ENCODE measurements around the gene C7.

C7 gene

DNA sequence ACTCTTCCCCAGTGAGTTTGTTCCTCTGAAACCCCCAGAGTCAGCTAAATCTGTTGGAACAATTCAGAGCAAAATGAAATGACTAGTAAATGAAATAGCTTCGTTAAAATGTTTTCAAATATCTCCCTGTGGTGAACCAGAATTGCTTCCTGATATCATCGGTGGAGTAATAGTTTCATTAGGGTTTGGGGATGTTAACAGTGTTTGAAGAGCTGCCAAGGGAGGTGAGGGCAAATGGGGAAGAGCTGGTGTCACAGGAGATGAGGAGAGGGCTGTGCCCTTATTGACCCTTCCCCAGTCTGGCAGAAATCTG, 4.3 kb upstream of the C7 start:
- TF ChIP-seq, protein P1, sequence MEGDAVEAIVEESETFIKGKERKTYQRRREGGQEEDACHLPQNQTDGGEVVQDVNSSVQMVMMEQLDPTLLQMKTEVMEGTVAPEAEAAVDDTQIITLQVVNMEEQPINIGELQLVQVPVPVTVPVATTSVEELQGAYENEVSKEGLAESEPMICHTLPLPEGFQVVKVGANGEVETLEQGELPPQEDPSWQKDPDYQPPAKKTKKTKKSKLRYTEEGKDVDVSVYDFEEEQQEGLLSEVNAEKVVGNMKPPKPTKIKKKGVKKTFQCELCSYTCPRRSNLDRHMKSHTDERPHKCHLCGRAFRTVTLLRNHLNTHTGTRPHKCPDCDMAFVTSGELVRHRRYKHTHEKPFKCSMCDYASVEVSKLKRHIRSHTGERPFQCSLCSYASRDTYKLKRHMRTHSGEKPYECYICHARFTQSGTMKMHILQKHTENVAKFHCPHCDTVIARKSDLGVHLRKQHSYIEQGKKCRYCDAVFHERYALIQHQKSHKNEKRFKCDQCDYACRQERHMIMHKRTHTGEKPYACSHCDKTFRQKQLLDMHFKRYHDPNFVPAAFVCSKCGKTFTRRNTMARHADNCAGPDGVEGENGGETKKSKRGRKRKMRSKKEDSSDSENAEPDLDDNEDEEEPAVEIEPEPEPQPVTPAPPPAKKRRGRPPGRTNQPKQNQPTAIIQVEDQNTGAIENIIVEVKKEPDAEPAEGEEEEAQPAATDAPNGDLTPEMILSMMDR (IDR thresholded peaks at IDR 0.05; ENCODE audit: borderline replicate concordance, control extremely low read depth, extremely low read depth, insufficient read depth, missing control alignments) = no peak
- in situ Hi-C loops (cut with MboI; ENCODE audit: low sequenced_read_pairs, unreplicated experiment) = no loop called here
- DNase-seq (ENCODE audit: low spot score) = no peak

DNA sequence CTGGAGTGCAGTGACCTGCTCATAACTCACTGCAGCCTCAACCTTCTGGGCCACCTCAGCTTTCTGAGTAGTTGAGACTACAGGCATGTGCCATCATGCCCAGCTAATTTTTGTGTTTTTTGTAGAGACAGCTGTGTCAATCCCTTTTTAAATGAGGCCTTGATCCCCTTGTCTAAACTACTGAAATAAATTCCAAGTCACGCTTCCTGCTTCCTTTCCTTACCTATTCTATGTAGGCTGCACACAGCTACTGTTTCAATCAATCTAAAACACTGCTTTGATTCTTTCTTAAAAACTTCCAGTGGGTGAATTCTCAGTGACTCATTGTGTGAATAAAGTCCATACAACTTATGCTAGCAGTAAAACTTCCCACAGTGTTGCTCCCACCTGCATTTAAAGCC, 2.9 kb upstream of the C7 start:
- TF ChIP-seq, protein P1 (IDR thresholded peaks at IDR 0.05; ENCODE audit: borderline replicate concordance, control extremely low read depth, extremely low read depth, insufficient read depth, missing control alignments) = no peak
- in situ Hi-C loops (cut with MboI; ENCODE audit: low sequenced_read_pairs, unreplicated experiment) = no loop called here
- no peak for DNase-seq (ENCODE audit: low spot score)

DNA sequence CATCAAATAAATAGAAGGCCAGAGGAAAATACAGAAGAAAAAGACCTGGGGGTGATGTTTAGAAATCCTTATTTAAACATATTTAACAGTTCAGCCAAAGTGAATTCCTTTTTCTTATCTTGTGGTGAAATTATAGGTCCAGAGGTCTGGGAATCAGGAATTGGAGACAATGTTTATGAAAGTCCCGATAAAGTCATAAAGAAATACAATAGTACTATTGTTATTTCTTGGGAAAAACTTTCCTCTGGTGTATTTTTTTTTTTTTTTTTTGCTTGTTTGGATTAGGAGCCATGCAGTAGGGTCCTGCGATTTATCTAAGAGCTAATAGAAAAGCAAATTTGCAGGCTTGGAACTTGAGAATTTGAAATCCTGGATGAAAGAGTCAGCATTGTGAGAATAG, 426 bp downstream of the C7 start:
- in situ Hi-C loops (cut with MboI; ENCODE audit: low sequenced_read_pairs, unreplicated experiment) = no loop called here
- TF ChIP-seq, protein P1 (IDR thresholded peaks at IDR 0.05; ENCODE audit: borderline replicate concordance, control extremely low read depth, extremely low read depth, insufficient read depth, missing control alignments) = no peak
- no peak for DNase-seq (ENCODE audit: low spot score)

DNA sequence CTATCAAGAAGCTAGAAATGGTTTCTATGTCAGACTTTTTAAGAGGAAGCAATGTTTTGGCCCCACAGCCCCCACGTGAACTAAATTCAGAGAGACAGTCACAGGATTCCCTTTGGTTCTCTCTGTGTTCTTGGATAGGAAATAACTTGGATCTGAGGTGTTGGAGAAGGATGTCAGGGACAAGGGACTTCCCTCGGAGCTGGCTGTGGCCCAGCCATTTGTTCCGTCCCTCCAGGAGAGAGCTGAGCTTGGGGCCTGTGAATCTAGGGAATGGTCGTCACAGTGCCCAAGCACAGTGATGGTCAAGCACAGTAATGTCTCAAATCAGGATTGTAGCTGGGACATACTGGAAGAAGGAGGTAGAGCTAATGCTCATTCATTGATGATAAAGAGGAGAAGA, 2.0 kb downstream of the C7 start:
- TF ChIP-seq, protein P1 (IDR thresholded peaks at IDR 0.05; ENCODE audit: borderline replicate concordance, control extremely low read depth, extremely low read depth, insufficient read depth, missing control alignments) = no peak
- in situ Hi-C loops (cut with MboI; ENCODE audit: low sequenced_read_pairs, unreplicated experiment) = no loop called here
- no peak for DNase-seq (ENCODE audit: low spot score)

DNA sequence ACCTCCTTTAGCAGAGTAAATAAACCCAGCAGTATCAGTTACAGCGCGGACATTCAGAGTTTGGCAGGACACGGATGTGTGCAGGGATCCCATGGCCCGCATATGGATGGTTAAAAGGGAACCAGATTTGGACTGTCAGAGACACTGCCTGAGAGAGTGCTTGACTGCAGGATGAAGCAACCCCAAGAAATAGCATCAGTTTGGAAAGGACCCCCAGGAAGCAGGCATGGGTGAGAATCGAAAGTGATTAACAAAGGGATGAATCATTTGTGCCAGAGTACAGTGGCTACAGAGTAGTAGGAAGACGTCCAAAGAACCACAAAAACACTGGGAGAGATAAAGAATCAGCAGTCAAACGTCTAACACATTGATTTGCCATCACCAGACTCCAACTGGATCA, 5.5 kb downstream of the C7 start:
- no peak for DNase-seq (ENCODE audit: low spot score)
- in situ Hi-C loops (cut with MboI; ENCODE audit: low sequenced_read_pairs, unreplicated experiment) = no loop called here
- TF ChIP-seq, protein P1 (IDR thresholded peaks at IDR 0.05; ENCODE audit: borderline replicate concordance, control extremely low read depth, extremely low read depth, insufficient read depth, missing control alignments) = no peak

DNA sequence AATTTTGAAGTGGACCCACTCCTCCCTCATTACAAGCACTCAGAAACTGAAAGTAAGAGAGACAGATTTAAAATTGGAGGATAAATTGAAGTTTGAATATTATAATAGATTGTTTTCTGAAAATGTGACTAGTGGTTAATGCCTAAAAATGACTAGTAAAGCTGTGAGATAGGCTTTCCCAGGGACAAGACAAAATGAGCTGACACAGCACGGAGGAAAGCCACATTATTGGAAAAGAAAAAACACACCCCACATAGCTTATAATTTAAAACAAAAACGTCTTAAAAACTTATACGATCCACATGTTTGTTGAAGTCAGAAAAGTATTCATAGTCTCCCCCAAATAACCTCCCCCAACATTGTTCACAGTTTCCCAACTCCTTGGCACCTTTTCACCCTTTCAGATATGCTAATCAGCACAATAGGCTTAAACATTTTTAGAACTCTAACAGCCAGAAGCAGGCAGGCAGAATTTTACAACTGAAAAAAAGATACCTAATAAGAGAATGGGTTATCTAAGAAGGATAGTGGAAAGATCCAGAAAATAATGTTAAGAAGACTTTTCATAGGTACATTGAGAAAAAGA, 6.1 kb downstream of the C7 start:
- TF ChIP-seq, protein P1 (IDR thresholded peaks at IDR 0.05; ENCODE audit: borderline replicate concordance, control extremely low read depth, extremely low read depth, insufficient read depth, missing control alignments) = no peak
- in situ Hi-C loops (cut with MboI; ENCODE audit: low sequenced_read_pairs, unreplicated experiment) = no loop called here
- no peak for DNase-seq (ENCODE audit: low spot score)

DNA sequence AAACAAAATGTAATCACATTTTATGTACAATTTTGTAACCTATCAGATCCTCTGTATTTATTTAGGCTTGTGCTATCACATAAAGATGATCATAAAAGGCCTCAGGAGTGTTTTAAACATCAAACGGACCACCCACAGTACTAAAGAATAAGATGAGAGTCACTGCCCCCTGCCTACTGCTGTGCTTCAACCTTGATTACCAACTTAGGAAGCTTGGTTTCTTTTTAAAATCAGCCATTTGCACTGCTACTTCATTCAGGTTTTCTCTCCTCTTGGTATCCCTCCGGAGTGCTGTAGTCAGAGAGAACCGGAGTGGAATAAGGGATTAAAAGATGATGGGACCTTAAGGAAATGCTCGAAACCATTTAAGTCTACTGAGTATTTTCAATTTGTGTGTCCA, 6.9 kb downstream of the C7 start:
- no peak for DNase-seq (ENCODE audit: low spot score)
- TF ChIP-seq, protein P1 (IDR thresholded peaks at IDR 0.05; ENCODE audit: borderline replicate concordance, control extremely low read depth, extremely low read depth, insufficient read depth, missing control alignments) = no peak
- in situ Hi-C loops (cut with MboI; ENCODE audit: low sequenced_read_pairs, unreplicated experiment) = no loop called here

All from GM13976 (cell line).